GM12892 (cell line): Measurements from ENCODE around the gene JMJD4.

Source experiments
- POLR2A ChIP-seq: IDR thresholded peaks from 2 replicates; pipeline ENCODE4 v1.6.1; 2011; ENCODE audit warnings: low read depth, low read length, control low read depth
- POLR2AphosphoS5 ChIP-seq: IDR thresholded peaks from 2 replicates; pipeline ENCODE4 v1.6.1; 2011; ENCODE audit warnings: low read depth, low read length, control low read depth

DNA sequence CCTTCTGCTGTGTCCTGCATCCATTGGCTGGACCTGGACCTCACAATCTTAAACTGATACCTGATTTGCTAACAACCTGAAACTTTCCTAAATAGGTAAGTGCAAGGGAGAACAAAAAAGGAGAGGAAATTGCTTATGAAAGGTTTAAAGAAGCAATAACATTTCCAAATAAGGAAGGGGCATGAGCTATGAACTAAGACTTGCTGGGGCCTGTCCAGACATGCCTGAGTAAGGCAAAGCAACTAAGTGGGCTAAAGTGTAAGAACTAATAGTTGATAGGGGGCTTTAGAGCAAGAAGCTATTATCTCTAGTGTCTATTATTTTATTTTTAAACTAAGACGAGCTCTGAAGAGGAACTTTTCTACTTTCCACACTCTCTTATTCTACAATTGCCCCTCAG, 11.6 kb downstream of the JMJD4 start:
- TF ChIP-seq POLR2A: no peak
- TF ChIP-seq POLR2AphosphoS5: no peak
